ENCODE data around the gene DDX60.
"Not testable (repeated sequence)": the region's sequence is repeated elsewhere in the genome, so short reads cannot be mapped to it uniquely, and the experiment has no call there.

DDX60 gene, protein sequence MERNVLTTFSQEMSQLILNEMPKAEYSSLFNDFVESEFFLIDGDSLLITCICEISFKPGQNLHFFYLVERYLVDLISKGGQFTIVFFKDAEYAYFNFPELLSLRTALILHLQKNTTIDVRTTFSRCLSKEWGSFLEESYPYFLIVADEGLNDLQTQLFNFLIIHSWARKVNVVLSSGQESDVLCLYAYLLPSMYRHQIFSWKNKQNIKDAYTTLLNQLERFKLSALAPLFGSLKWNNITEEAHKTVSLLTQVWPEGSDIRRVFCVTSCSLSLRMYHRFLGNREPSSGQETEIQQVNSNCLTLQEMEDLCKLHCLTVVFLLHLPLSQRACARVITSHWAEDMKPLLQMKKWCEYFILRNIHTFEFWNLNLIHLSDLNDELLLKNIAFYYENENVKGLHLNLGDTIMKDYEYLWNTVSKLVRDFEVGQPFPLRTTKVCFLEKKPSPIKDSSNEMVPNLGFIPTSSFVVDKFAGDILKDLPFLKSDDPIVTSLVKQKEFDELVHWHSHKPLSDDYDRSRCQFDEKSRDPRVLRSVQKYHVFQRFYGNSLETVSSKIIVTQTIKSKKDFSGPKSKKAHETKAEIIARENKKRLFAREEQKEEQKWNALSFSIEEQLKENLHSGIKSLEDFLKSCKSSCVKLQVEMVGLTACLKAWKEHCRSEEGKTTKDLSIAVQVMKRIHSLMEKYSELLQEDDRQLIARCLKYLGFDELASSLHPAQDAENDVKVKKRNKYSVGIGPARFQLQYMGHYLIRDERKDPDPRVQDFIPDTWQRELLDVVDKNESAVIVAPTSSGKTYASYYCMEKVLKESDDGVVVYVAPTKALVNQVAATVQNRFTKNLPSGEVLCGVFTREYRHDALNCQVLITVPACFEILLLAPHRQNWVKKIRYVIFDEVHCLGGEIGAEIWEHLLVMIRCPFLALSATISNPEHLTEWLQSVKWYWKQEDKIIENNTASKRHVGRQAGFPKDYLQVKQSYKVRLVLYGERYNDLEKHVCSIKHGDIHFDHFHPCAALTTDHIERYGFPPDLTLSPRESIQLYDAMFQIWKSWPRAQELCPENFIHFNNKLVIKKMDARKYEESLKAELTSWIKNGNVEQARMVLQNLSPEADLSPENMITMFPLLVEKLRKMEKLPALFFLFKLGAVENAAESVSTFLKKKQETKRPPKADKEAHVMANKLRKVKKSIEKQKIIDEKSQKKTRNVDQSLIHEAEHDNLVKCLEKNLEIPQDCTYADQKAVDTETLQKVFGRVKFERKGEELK (N-terminal part only)

DNA sequence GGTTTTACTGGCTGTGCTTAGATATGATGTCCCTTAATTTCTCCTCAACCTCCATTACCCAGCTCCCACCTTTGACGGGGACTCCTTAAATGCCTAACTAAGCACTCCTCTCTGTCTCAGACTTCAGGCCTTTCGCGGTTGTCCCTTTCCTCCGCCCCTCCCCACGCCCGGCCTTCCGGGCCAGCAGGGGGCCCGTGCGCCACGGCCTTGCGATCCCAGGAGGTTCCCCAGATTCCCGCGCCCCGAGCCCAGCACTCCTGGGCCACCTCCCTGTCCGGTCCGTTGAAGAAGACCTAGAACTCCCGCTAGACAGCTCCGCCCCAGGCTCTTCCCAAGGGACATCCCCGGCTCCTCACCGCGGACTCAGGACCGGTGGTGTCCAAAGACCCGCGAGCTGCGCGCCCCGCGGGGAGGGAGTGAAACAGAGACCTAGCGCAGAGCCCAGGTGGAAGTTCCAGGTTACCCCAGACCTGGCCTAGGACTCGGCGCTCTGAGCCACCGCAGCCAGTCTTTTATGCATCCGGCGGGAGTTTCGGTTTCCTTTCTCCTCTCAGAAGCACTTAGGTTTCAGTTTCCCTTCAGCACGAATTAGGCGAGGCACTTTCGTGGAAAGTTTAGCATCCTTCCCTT lies at the start of gene DDX60:
DDX60 (minus strand) TSS at position 487 of the 630 bp plus-strand sequence. CDS start 7,493 bp downstream, outside the sequence.
- DNase-seq = peak; percentile 64 to 89

DNA sequence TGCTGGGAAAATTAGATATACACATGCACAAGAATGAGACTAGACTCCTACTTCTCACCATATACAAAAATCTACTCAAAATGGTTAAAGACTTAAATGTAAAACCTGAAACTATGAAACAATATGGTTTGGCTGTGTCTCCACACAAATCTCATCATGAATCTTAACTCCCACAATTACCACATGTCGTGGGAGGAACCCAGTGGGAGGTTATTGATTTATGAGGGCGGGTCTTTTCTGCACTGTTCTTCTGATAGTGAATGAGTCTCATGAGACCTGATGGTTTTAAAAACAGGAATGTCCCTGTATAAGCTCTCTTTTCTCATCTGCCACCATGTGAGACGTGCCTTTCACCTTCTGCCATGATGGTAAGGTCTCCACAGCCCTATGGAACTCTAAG lies 48.5 kb upstream of the DDX60 start:
- DNase-seq = no peak

DNA sequence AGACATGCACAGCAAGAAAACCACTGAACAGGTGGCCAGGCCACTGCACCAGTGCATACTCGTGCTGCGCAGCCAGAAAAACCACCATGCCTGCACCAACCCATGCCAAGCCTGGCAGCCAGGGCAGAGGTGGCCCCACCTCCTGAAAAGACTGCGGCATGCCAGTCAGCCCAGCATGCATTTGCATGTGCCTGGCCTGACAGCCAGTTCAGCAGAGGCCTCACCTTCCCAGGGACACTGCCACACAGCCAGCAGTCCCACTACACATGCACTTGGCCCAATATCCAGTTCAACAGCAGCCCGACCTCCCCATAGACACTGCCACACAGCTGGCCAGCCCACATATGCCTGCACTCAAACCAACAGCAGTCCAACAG lies 43.5 kb upstream of the DDX60 start:
- no peak for DNase-seq

DNA sequence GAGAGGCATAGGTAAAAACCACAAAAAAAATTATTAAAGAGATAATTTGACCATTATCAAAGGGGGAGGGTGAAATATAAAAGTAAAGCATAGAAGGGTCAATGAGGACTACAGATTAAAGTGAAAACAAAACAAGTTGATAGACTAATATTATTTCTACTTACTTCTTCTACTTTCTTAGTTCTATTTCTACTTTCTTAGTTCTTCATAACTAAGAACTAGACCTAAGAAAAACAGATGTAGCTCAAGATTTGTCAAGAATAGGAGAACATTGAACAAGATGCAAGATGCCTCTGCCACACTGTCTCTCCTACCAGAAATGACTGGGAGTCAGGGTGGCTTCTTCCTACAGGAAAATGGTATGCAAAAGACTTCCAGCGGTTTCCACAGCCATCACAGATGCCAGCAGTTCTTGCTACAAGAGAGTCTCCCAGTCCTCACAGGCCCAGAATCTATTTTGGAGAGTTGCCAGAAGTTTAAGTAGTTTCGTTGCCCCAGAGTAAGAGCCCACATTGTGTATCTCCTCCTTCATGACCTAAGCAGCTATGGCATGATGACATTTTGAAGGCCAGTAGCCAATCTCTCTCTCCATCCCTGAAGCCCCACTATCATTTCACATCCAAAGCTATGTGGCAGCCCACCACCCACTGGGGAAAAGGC lies 42.9 kb upstream of the DDX60 start:
- DNase-seq = no peak

DNA sequence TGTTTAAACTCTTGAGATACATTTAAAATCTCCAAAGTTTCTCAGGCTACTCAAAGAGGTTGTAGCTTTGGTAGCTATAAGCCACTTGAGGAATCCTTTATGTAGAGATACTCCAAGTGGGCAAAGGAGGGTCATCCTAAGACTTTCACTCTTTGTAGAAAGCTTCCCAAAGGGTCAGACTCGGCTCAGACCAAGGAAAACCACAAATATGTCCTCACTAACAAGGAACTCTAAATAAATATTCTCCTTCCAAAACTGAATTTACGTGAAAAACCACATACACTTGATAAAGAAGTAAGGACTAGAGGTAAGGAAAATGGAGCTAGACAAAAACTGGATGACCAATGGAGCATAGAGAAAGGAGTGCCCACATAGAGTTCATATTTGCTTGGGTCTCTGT lies 41.7 kb upstream of the DDX60 start:
- no peak for DNase-seq

DNA sequence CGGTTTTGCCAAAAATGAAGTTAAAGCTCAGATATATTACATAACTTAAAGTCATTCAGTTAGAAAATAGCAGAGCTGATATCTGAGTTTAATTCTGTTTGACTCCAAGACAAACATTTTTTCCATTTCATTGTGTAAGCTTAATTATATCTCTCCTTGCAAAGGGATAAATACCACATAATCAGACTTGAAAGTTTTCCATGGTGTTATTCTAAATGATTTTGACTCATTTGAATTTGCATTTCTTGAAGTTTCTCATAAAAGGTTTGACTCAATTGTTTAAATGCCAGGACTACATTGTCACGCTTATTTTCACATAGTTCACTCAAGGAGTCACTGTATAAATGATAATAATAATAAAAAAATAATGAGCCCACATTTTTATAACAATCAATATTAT lies 39.4 kb upstream of the DDX60 start:
- DNase-seq = no peak

DNA sequence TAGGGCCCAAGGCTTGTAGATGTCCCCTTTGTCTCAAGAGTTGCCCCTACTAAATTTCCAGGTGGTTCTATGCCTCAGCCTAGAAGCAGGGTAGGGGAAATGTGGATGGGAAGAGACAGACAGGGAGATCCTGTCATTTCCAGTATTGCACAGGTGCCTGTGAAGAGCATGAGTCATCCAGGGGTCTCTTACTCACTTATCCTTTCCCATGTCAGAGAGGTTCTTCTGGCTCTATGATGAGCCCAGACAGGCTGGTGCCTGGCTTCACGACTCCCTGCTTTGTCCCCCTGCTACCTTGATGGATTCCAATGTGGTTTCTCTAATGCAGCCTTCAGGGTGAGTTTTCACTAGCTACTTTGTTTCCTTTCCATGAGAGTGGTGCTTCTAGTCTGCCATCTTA lies 35.2 kb upstream of the DDX60 start:
- no peak for DNase-seq

DNA sequence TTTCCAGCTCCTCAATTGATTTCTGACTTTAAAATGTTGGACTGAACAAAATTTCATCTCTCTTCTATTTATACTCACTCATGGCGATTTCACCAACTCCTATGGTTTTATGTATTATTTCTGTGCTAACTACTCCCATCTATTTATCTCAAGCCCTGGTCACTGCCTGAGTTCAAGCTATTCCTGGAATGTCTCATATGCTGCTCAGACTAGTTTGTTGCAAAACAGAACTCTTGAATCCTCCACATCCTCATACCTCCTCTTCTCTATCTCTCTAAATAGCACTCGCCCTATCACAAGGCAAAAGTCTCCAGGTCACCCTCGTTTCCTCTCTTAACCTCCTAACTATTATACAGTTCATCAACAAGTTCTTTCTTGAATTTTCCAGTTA lies 19.0 kb upstream of the DDX60 start:
- DNase-seq = no peak

DNA sequence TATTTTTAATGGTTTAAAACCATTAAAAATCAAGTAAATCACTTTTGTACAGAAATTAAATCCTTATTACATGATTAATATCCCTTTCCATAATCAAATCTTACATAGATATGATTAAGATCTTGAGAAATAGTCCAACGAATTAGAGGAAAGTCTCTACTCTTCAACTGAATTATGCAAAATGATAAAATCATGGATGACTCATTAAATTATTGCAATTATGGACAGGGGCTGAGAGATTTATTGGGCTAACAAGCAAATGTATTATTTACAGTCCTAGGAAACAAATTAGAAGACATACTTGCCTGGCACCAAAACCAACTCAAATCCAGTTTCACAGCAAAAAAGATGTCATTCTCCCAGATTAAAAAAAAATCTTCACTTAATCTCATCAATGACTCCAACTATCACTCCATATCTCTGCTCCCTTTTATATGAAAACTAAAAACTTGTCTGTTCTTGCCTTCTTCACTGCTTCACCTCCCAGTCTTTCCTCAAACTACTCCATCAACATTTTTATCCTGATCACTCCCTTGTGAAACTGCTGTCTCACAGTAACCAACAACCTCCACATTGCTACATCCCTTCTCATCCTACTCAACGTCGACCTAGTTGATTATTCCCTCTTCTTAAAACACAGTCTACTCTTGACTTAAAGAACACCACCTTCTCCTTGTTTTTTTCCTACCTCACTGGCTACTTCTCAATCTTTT lies 18.4 kb upstream of the DDX60 start:
- DNase-seq = no peak

DNA sequence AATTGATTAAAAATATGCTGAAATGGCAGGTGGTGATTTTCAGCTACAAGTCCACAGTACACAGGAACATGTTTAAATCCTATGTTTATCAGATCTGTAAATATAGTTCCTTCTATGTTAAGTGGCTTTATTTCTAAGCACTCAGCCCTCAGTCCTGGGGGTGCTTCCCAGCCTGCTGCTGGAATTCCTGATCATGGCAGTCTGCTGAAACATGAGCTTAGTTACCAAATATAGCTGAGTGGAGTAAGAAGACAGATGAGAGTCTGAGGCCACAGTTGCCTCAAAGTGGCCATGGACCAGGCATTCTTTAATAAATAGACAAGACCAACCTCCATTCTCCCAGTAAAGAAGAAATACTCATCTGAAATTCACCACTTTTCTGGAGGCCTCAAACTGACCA lies 17.1 kb upstream of the DDX60 start:
- DNase-seq = no peak

DNA sequence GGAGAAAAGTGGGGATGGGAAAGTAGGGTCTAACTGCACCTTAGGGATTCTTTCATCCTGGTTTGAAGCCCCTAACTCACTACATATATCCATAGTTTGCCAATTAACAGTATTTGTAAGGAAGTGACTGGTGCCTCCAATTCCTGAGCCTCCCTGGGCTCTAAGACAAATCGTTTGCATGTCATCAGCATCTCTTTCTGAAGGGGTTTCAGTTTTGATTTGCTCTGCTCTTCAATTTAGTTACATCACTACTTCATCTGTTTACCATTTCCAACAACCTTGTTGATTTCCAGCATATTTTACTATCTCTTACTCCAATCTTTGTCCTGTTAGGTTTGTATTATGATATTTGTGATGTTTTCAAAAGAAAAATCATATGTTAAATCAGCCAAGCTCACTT lies 15.5 kb upstream of the DDX60 start:
- DNase-seq = no peak

DNA sequence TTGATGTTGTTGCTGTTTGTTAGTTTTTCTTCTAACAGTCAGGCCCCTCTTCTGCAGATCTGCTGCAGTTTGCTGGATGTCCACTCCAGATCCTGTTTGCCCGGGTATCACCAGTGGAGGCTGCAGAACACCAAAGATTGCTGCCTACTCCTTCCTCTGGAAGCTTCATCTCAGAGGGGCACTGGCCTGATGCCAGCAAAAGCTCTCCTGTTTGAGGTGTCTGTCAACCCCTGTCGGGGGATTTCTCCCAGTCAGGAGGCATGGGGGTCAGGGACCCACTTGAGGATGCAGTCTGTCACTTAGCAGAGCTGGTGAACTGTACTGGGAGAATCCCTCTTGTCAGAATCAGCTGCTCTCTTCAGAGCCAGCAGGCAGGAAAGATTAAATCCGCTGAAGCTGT lies 12.0 kb upstream of the DDX60 start:
- not testable (repeated sequence) for DNase-seq

DNA sequence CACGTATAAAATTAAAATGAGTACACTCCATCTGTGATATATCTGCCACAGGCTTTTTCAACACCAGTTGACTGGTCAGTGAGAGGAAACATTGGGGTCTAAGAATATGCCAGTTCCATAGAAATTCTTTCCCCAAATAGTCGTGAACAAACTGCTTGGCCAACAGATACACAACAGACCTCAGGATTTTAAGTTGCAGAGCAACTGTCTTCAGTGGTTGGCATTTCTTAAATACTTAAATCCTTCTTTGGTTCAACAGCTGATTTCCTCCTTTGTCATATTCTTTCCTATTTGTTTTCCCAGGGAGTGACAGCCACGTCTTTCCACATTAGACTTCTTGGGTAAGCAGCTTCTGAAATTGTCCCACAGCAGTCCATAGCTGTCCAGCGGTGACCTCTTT lies 7.0 kb upstream of the DDX60 start:
- no peak for DNase-seq

DNA sequence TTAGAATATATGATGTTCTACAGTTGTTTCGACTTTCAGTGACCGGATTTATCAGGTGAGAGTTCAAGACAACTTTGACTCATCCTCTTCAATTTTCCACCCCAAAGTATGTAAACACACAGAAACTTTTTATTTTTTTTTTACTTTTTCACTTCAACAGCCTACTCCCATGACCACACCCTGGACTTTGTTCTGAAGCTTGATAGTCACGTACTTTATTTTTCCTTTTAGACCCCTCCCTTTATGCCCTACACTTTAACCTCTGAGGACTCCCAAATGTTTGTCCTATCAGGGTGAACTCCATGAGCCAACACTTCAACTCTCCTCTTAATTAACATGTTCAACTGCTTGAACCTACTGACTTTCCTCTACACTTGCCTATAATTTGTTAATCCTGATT lies 2.5 kb upstream of the DDX60 start:
- DNase-seq = no peak

DNA sequence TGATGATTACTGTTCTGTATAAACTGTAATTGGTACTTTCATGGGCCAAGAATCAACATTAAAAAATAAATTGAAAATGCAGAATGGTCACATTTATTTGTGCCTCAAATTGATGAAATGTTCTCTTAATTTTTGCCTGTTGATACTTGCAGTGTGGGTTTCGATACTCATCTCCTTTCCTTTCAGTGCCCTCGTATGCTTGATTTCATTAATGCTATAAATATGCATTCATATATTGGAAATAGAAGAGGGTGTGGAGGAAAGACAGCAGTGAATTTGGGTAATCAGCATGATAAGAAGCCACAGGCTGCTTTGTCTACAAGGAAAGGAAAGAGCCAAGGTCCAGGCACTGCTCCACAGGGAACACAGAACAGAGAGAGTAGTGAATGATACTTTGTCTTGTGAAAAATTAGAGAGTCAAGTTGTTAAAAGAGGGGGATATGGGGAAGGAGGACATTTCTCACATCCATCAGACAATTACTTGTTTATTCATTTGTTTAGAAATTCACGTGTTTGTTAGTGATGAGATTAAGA lies 1.0 kb upstream of the DDX60 start:
- no peak for DNase-seq

DNA sequence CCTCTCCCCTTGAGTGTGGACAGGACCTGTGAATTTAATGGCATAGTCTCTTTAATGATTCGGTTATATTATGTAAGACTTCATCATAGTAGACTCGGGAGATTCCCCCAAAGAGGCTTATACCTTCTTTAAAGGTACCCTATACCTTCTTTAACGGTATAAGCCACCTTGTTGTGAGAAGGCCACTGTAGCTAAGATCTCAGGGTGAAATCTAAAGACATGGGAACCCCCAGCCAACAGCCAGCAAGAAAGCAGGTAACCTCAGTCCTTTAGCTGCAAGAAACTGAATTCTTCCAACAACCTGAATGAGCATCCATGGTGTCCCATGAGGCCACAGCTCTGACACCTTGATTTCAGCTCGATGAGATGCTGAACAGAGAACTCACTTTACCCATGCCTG lies 931 bp downstream of the DDX60 start:
- DNase-seq = no peak

DNA sequence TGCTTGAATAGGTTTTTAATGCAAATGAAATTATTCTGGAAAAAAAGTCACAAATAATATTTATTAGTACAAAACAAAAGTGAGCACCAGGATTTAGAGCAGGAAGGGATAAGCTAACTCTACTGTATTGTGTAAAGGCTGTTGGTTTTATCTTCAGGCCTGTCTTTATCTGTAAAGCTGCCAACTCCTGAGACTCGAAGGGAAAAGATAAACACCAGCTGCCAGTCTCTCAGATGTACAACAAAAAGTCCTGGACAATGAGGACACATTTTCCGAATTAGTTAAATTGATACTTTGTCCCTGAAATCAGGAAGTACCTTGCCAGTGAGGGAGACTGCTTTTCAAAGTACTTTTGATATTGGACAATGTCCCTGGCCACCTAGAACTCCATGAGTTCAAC lies 8.8 kb downstream of the DDX60 start:
- no peak for DNase-seq

DNA sequence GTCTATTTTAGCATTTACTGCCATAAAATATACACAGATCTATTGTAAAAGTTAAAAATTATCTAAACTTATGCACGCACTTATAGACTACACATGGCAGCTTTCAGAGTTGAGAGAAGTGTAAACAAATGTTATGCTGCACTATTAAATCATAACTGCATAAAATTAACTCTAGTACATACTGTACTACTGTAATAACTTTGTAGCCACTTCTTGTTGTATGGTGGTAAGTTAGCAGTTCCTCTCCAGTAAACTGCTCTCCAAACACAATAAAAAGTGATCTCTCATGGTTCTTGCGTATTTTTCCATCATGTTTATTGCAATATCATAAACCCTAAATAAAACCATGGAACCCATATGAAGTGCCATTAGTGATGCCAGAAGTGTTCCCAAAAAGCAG lies 9.6 kb downstream of the DDX60 start:
- DNase-seq = no peak

DNA sequence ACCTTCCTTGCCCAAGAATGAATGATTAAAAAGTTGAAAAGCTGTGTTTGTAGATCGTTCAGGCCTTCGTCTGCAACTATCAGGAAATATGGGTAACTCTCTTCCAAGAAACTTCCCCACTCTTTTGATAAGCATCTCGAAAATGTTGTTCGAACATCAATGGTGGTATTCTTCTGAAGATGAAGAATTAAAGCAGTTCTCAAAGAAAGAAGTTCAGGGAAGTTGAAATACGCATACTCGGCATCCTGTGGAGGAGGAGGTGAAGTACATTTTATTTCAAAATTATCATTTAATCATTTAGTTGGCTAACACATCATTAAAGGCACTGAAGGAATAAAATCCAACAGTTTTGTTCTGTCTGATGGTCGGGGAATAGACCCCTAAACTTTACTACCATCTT lies 12.1 kb downstream of the DDX60 start:
- DNase-seq = no peak

DNA sequence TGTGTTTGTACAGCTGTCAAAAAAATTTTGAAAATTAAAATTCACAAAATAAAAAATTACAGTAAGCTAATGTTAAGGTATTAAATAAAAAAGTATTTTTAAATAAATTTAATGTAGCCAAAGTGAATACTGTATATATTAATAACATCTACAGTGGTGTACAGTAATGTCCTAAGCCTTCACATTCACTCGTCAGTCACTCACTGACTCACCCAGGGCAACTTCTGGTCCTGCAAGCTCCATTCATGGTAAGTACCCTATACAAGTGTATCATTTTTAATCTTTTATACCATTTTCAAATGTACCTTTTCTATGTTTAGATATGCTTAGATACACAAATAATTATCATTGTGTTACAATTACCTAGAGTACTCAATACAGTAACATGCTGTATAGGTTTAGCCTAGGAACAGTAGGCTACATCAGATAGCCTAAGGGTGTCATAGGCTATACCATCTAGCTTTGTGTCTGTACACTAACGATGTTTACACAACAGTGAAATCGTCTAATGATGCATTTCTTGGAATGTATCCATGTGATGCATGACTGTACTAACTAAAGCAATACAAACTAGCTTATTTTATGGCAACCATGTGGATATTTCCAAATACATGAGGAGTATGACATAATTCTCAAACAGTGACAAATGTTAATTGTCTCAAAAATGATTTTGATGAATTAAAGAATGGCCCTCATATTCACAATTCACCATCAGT lies 13.7 kb downstream of the DDX60 start:
- DNase-seq = no peak

DNA sequence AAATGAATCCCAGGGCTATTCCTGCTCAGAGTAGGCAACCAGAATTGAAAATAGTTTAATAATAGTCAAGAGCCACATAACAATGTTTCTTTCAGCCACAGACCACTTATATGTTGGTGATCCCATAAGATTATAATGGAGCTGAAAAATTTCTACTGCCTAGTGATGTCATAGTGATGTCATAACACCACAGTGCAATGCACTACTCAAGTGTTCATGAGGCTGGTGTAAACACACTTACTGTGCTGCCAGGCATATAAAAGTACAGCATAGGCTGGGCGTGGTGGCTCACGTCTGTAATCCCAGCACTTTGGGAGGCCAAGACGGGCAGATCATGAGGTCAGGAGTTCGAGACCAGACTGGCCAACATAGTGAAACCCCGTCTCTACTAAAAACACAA lies 15.1 kb downstream of the DDX60 start:
- DNase-seq = not testable (repeated sequence)

All from stimulated activated CD4-positive, alpha-beta T cell treated with anti-CD3 and anti-CD28 coated beads, Interleukin-4, amount 100 ng/mL, for 4 hours (primary cell).